HG03175 (cell line): ENCODE results near the gene NOXA1.

Experiments
- ATAC-seq: cut with Tn5 transposase; IDR thresholded peaks from one replicate; pipeline ENCODE4 v1.9.1; 2021; ENCODE audit warnings: mild to moderate bottlenecking, moderate library complexity; ENCODE audit not compliant: unreplicated experiment

Gene NOXA1

DNA sequence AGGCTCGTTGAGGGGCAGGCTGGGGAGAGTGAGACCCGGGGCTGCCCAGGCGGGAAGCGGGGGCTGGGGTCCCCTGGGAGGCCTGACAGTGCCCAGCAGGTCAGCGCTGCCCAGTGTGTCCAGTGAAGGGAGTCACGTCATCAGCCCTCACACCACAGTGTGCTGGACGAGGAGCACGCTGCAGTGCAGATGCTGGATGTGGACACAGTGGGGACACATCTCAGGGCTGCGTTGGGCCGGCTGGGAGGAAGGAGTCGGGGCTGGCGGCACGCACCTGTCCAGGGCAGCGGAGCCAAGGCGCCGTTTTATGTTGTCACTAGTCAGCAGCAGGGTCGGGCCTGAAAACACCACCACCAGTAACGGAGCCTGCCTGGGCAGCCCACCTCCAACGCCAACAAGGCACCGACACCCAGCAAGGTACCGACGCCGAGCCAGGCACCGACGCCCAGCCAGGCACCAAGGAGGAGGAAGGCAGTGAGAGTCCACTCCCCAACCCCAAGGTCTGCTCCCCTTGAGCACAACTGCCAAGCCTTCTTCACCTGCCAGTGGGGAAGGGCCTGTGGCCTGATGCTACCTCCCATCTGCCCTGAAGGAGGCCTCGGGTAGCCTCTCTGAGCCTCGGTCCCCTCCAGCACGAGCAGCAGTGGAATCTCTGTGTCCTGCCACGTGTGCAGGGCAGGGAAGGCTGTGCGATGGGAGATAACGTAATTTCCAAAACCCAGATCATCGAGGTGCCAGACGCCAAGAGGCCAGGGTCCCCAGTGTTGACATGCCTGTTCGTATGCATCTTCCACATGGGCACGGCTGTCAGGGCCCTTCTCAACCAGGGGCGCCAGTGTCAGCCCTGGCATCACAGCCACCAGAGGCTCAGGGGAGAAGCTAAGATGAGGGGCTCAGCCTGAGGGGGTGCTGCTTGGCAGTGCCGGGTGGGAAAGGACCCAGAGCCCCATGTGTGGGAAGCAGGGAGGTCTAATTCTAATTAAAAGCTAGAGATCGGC lies 57.8 kb downstream of the NOXA1 start:
- no peak for ATAC-seq

DNA sequence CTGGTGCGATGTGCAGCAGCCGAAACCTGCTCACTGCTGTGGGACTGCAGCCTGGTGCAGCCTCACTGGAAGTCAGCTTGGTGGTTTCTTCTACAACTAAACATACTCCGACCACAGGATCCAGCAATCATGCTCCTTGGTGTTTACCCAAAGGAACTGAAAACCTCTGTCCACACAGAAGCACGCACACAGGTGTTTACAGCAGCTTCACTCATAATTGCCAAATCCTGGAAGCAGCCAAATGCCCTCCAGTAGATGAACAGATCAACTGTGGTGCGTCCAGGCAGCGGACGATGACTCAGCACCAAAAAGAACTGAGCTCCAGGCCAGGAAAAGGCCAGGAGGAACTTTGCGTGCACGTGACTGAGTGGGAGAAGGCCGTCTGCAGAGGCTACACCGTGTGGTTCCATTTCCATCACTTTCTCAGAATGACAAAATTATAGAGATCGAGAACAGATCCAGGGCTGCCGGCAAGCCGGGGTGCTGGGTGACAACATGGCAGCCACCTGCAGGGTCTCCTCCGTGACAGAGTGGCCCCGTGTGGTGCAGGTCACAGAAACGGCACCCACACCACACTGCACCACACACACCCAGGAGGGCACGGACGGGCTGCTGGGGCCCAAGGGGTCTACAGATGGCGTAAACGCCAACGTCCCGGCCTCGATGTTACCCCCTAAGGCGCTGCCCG lies 59.0 kb downstream of the NOXA1 start:
- ATAC-seq: no peak
